ENCODE measurements around the gene ALPK3.

ALPK3 gene

GRCh38 chr15:84831028-84831427 is 13.9 kb downstream of the ALPK3 start:
- TF ChIP-seq CTCF (IDR thresholded peaks at IDR 0.05; ENCODE audit: extremely low read depth, missing control alignments) = no peak
- DNase-seq (ENCODE audit: low spot score) = no peak

DNA sequence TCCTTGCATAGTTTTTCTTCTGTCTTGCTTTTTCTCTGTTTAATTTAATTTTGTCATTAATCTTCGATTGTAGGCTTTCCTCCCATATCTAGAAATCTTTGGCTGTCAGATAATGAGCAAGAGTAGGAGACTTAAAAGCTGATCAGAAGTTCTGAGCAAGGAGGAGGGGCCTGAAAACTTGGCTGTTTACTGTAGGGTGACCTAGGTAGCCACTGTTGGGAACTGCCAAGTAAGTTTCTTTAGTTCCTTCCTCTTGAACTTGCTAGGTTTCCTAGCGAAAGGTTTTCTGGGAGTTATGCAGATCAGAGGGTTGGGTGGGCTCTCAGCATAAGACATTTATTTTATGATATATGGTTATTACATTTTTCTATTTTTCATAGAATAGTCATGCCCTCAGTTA is 14.5 kb downstream of the ALPK3 start:
- TF ChIP-seq CTCF (IDR thresholded peaks at IDR 0.05; ENCODE audit: extremely low read depth, missing control alignments) = no peak
- DNase-seq (ENCODE audit: low spot score) = no peak

GRCh38 chr15:84832448-84833040 is 15.4 kb downstream of the ALPK3 start:
- no peak for DNase-seq (ENCODE audit: low spot score)
- no peak for TF ChIP-seq CTCF (IDR thresholded peaks at IDR 0.05; ENCODE audit: extremely low read depth, missing control alignments)

GRCh38 chr15:84833447-84834228 is 16.5 kb downstream of the ALPK3 start:
- no peak for DNase-seq (ENCODE audit: low spot score)
- no peak for TF ChIP-seq CTCF (IDR thresholded peaks at IDR 0.05; ENCODE audit: extremely low read depth, missing control alignments)

DNA sequence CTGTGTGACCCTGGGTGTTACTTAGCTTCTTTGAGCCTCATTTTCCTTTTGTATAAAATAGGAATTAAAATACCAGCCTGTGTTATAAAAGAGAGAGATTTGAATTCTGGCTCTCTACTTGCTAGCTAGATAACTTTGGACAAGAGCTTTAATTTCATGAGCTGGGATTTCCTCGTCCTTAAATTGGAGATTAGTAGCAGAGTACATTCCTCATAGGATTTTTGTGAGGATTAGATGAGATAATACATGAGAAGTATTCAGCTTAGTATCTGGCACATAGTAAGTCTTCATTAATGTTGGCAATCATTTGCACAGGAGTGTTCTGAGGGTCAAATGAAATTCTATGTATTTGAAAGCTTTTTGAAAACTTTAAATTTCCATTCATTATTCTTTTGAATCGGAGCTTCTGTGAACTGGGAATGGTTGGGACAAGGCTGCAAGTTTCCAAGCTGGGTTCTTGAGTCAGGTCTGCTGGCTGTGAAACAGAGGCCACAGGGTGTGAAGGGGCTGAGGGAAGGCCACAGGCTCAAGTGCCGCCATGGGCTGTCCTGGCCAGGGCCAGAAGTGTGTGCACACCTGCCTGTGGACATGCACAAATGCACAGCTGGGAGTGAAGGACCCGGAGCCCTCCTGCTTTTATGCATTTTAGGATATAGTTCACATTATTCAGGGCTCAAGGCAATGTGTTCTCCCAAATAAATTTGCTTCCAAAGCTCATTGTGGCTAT is 17.2 kb downstream of the ALPK3 start:
- DNase-seq (ENCODE audit: low spot score) = no peak
- no peak for TF ChIP-seq CTCF (IDR thresholded peaks at IDR 0.05; ENCODE audit: extremely low read depth, missing control alignments)

- TF ChIP-seq CTCF (IDR thresholded peaks at IDR 0.05; ENCODE audit: extremely low read depth, missing control alignments) = no peak
- DNase-seq (ENCODE audit: low spot score) = no peak
Measured at GRCh38 chr15:84834969-84835368, 17.8 kb downstream of the ALPK3 start.

Measured in GM20000 (cell line).